ENCODE data around the gene EPHB6.

The EPHB6 gene

GRCh38 chr7:142874409-142874808 lies 19.5 kb downstream of the EPHB6 start:
- Histone ChIP-seq H4K20me1 (ENCODE audit: insufficient read depth, low read length) (no peaks in the 10 kb centered on the region), H3K9me2 (ENCODE audit: low read depth, low read length) (no peaks in the 10 kb centered on the region), H3F3A (ENCODE audit: insufficient read depth, low read length) (no peaks in the 10 kb centered on the region), H3K4me1 (ENCODE audit: insufficient read depth, low read length, severe bottlenecking) (no peaks in the 10 kb centered on the region), H3K79me2 (ENCODE audit: insufficient read depth, low read length) (no peaks in the 10 kb centered on the region), H3K36me3 (ENCODE audit: insufficient read depth, low read length) (no peaks in the 10 kb centered on the region), H3K27me3 (ENCODE audit: insufficient read depth, low read length) (no peaks in the 10 kb centered on the region; the same call in 1 of the 2 replicates), H3K9ac (ENCODE audit: low read length) (no peak overlapping the region), H3K27ac (ENCODE audit: low read depth, low read length, poor library complexity, severe bottlenecking) (no peak overlapping the region), H3K4me2 (ENCODE audit: low read length) (no peak overlapping the region), H2AFZ (ENCODE audit: low read length) (no peak overlapping the region), H3K4me3 (ENCODE audit: low read depth, low read length, poor library complexity, severe bottlenecking) (no peak overlapping the region), H3K9me3 (ENCODE audit: low read length) (no peaks in the 10 kb centered on the region)
- TF ChIP-seq, protein P1, sequence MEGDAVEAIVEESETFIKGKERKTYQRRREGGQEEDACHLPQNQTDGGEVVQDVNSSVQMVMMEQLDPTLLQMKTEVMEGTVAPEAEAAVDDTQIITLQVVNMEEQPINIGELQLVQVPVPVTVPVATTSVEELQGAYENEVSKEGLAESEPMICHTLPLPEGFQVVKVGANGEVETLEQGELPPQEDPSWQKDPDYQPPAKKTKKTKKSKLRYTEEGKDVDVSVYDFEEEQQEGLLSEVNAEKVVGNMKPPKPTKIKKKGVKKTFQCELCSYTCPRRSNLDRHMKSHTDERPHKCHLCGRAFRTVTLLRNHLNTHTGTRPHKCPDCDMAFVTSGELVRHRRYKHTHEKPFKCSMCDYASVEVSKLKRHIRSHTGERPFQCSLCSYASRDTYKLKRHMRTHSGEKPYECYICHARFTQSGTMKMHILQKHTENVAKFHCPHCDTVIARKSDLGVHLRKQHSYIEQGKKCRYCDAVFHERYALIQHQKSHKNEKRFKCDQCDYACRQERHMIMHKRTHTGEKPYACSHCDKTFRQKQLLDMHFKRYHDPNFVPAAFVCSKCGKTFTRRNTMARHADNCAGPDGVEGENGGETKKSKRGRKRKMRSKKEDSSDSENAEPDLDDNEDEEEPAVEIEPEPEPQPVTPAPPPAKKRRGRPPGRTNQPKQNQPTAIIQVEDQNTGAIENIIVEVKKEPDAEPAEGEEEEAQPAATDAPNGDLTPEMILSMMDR (IDR thresholded peaks at IDR 0.05; ENCODE audit: low read length), result no peak
- TF ChIP-seq EZH2 (IDR thresholded peaks at IDR 0.05; ENCODE audit: borderline replicate concordance, low read length), result no peak

GRCh38 chr7:142874837-142875236 lies 20.0 kb downstream of the EPHB6 start:
- no peak overlapping the region for H3K27ac ChIP-seq (ENCODE audit: low read depth, low read length, poor library complexity, severe bottlenecking)
- no peak for TF ChIP-seq EZH2 (IDR thresholded peaks at IDR 0.05; ENCODE audit: borderline replicate concordance, low read length)
- TF ChIP-seq, protein P1 (IDR thresholded peaks at IDR 0.05; ENCODE audit: low read length), result no peak
- H2AFZ ChIP-seq (ENCODE audit: low read length), result no peak overlapping the region
- no peak overlapping the region for H3K9ac ChIP-seq (ENCODE audit: low read length)
- no peaks in the 10 kb centered on the region for H3K79me2 ChIP-seq (ENCODE audit: insufficient read depth, low read length)
- no peaks in the 10 kb centered on the region for H4K20me1 ChIP-seq (ENCODE audit: insufficient read depth, low read length)
- H3K9me3 ChIP-seq (ENCODE audit: low read length), result no peaks in the 10 kb centered on the region
- no peak overlapping the region for H3K4me2 ChIP-seq (ENCODE audit: low read length)
- H3K4me1 ChIP-seq (ENCODE audit: insufficient read depth, low read length, severe bottlenecking), result no peaks in the 10 kb centered on the region
- no peaks in the 10 kb centered on the region for H3F3A ChIP-seq (ENCODE audit: insufficient read depth, low read length)
- no peak overlapping the region for H3K4me3 ChIP-seq (ENCODE audit: low read depth, low read length, poor library complexity, severe bottlenecking)
- no peaks in the 10 kb centered on the region for H3K36me3 ChIP-seq (ENCODE audit: insufficient read depth, low read length)
- H3K9me2 ChIP-seq (ENCODE audit: low read depth, low read length), result no peaks in the 10 kb centered on the region
- no peaks in the 10 kb centered on the region; the same call in 1 of the 2 replicates for H3K27me3 ChIP-seq (ENCODE audit: insufficient read depth, low read length)

GRCh38 chr7:142875456-142875855 lies 20.6 kb downstream of the EPHB6 start:
- H3K9ac ChIP-seq (ENCODE audit: low read length), result no peak overlapping the region
- H3K4me1 ChIP-seq (ENCODE audit: insufficient read depth, low read length, severe bottlenecking), result no peaks in the 10 kb centered on the region
- H3K79me2 ChIP-seq (ENCODE audit: insufficient read depth, low read length), result no peaks in the 10 kb centered on the region
- H3K9me2 ChIP-seq (ENCODE audit: low read depth, low read length), result no peaks in the 10 kb centered on the region
- H4K20me1 ChIP-seq (ENCODE audit: insufficient read depth, low read length), result no peaks in the 10 kb centered on the region
- TF ChIP-seq, protein P1 (IDR thresholded peaks at IDR 0.05; ENCODE audit: low read length), result no peak
- TF ChIP-seq EZH2 (IDR thresholded peaks at IDR 0.05; ENCODE audit: borderline replicate concordance, low read length), result no peak
- no peak overlapping the region for H3K4me2 ChIP-seq (ENCODE audit: low read length)
- no peaks in the 10 kb centered on the region for H3K36me3 ChIP-seq (ENCODE audit: insufficient read depth, low read length)
- H3K27me3 ChIP-seq (ENCODE audit: insufficient read depth, low read length), result no peaks in the 10 kb centered on the region; the same call in 1 of the 2 replicates
- H3F3A ChIP-seq (ENCODE audit: insufficient read depth, low read length), result no peaks in the 10 kb centered on the region
- no peak overlapping the region for H3K27ac ChIP-seq (ENCODE audit: low read depth, low read length, poor library complexity, severe bottlenecking)
- no peaks in the 10 kb centered on the region for H3K9me3 ChIP-seq (ENCODE audit: low read length)
- H2AFZ ChIP-seq (ENCODE audit: low read length), result no peak overlapping the region
- no peak overlapping the region for H3K4me3 ChIP-seq (ENCODE audit: low read depth, low read length, poor library complexity, severe bottlenecking)

Measured in OCI-LY1 (cell line).